ENCODE measurements around the gene CNTNAP2. TPM values are rescaled to one million over a fixed set of nuclear protein-coding genes. Genes with fewer than 3 reads are reported as not detected.

The CNTNAP2 gene
- total and polyA plus RNA-seq, 8 donors: 0.09 to 1.1 (median 0.38) TPM

GRCh38 chr7:147700702-147701101 lies 1584.1 kb downstream of the CNTNAP2 start:
- DNase-seq: no peak
- H3K36me3 ChIP-seq: no peaks in the 10 kb centered on the region
- H3K27me3 ChIP-seq: no peaks in the 10 kb centered on the region
- no peak for FAIRE-seq
- no peak overlapping the region for H3K27ac ChIP-seq
- no peak for TF ChIP-seq CTCF (IDR thresholded peaks at IDR 0.05)
- H3K9me3 ChIP-seq: no peaks in the 10 kb centered on the region
- intact Hi-C loops (cut with DNase I): no loop called here
- WGBS, 2 donors: 58 to 65% methylated on average over 5 of the region's 5 CpGs
- no peak for ATAC-seq
- no peak overlapping the region for H3K4me3 ChIP-seq
- no peaks in the 10 kb centered on the region for H3K4me1 ChIP-seq

GRCh38 chr7:147707926-147708325 lies 1591.3 kb downstream of the CNTNAP2 start:
- Histone ChIP-seq H3K9me3 (no peaks in the 10 kb centered on the region), H3K27me3 (no peaks in the 10 kb centered on the region), H3K36me3 (no peaks in the 10 kb centered on the region), H3K4me1 (no peaks in the 10 kb centered on the region), H3K4me3 (no peak overlapping the region), H3K27ac (no peak overlapping the region)
- ATAC-seq (no peak), FAIRE-seq (no peak), DNase-seq (no peak)
- intact Hi-C loops (cut with DNase I): no loop called here
- TF ChIP-seq CTCF (IDR thresholded peaks at IDR 0.05): no peak

- Histone ChIP-seq H3K27me3 (no peaks in the 10 kb centered on the region), H3K36me3 (no peaks in the 10 kb centered on the region), H3K4me3 (no peak overlapping the region), H3K4me1 (no peaks in the 10 kb centered on the region), H3K9me3 (no peaks in the 10 kb centered on the region), H3K27ac (no peak overlapping the region)
- FAIRE-seq (no peak), DNase-seq (no peak), ATAC-seq (no peak)
- TF ChIP-seq CTCF (IDR thresholded peaks at IDR 0.05): no peak
- intact Hi-C loops (cut with DNase I): no loop called here
- WGBS, 2 donors: 60 to 76% methylated on average over 6 of the region's 6 CpGs
Observed at GRCh38 chr7:147708871-147709270, 1592.3 kb downstream of the CNTNAP2 start.

- H3K9me3 ChIP-seq: no peaks in the 10 kb centered on the region
- no peaks in the 10 kb centered on the region for H3K27me3 ChIP-seq
- no peaks in the 10 kb centered on the region for H3K4me1 ChIP-seq
- no peaks in the 10 kb centered on the region for H3K36me3 ChIP-seq
- DNase-seq: no peak
- TF ChIP-seq CTCF (IDR thresholded peaks at IDR 0.05): no peak
- 32 to 38% methylated on average over 2 of the region's 2 CpGs for WGBS, 2 donors
- H3K4me3 ChIP-seq: no peak overlapping the region
- no peak for ATAC-seq
- intact Hi-C loops (cut with DNase I): no loop called here
- H3K27ac ChIP-seq: no peak overlapping the region
- FAIRE-seq: no peak
Observed at GRCh38 chr7:147711447-147711846, 1594.8 kb downstream of the CNTNAP2 start.

GRCh38 chr7:147721962-147722830 lies 1605.6 kb downstream of the CNTNAP2 start:
- ATAC-seq: no peak
- Histone ChIP-seq H3K4me1 (no peaks in the 10 kb centered on the region), H3K27me3 (no peaks in the 10 kb centered on the region), H3K27ac (no peak overlapping the region), H3K9me3 (no peaks in the 10 kb centered on the region), H3K4me3 (no peak overlapping the region), H3K36me3 (no peaks in the 10 kb centered on the region)
- intact Hi-C loops (cut with DNase I): no loop called here
- WGBS, 2 donors: 51 to 64% methylated on average over 6 of the region's 6 CpGs
- no peak for DNase-seq
- FAIRE-seq: no peak
- no peak for TF ChIP-seq CTCF (IDR thresholded peaks at IDR 0.05)
